Esophagus (tissue), 2 donors: ENCODE measurements around the gene RAB36. TPM values are rescaled to one million over a fixed set of nuclear protein-coding genes. Genes with fewer than 3 reads are reported as not detected.
"Not testable (repeated sequence)": the region's sequence is repeated elsewhere in the genome, so short reads cannot be mapped to it uniquely, and the experiment has no call there.

Experiments
- H3K27ac ChIP-seq, 2 donors: one replicate each; pipeline ENCODE4 v1.5.1; 2013; ENCODE audit warnings: low read depth in 2 of 2, mild to moderate bottlenecking in 2 of 2, inconsistent platforms in 1 of 2, low read length in 1 of 2, moderate library complexity in 1 of 2
- H3K27me3 ChIP-seq, 2 donors: one replicate each; pipeline ENCODE4 v1.6.1; 2013; ENCODE audit warnings: low read length in 2 of 2, control low read depth in 1 of 2, mild to moderate bottlenecking in 1 of 2; ENCODE audit not compliant: insufficient read depth in 2 of 2, control insufficient read depth in 1 of 2
- H3K36me3 ChIP-seq, 2 donors: one replicate each; pipeline ENCODE4 v1.6.1; 2013; ENCODE audit warnings: low read length in 1 of 2; ENCODE audit not compliant: control insufficient read depth in 2 of 2, insufficient read depth in 2 of 2
- H3K4me1 ChIP-seq, 2 donors: one replicate each; pipeline ENCODE4 v1.6.1; 2013; ENCODE audit warnings: low read length in 1 of 2; ENCODE audit not compliant: control insufficient read depth in 2 of 2, insufficient read depth in 2 of 2
- H3K4me3 ChIP-seq, 2 donors: one replicate each; pipeline ENCODE4 v1.5.1; 2013; ENCODE audit warnings: low read length in 2 of 2, mild to moderate bottlenecking in 2 of 2, low read depth in 1 of 2, moderate library complexity in 1 of 2
- H3K9me3 ChIP-seq, 2 donors: one replicate each; pipeline ENCODE4 v1.6.1; 2013; ENCODE audit warnings: mild to moderate bottlenecking in 2 of 2, low read depth in 1 of 2, low read length in 1 of 2, moderate library complexity in 1 of 2; ENCODE audit not compliant: control insufficient read depth in 2 of 2, insufficient read depth in 1 of 2
- WGBS, 2 donors: extraction: QIAGEN DNeasy Blood & Tissue Kit; methylation state at CpG; one replicate each; pipeline ENCODE4 v1.1.7; 2013; 5-methylcytosine and 5-hydroxymethylcytosine counted together
- polyA plus RNA-seq, 2 donors: library from polyadenylated mRNA; stranded (reverse); fragments of 200-250 nt; gene quantifications; one replicate each; pipeline ENCODE4 v1.2.3, GENCODE V29; 2013
- donor health status: healthy with polysubstance abuse.
- donor health status: Bipolar disorder and iron deficiency.

RAB36 gene
- polyA plus RNA-seq, 2 donors, result 1.6 to 1.7 TPM

DNA sequence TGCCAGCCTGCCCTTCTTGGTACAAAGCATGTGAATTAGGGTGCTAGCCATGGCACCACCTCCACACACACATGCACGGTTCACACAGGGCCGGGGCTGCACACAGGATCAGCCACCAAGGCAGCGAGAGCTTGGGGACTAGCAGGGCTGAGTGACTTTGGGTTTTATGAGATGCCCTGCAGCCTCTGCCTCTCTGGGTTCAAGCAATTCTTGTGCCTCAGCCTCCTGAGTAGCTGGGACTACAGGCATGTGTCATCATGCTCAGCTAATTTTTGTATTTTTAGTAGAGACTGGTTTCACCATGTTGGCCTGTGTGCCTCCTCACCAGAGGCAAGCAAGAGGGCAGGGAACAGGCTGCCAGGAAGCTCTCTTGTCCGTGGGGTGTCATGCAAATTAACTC lies 8.3 kb upstream of the RAB36 start:
- not testable (repeated sequence) for H3K9me3 ChIP-seq, H3K27me3 ChIP-seq, H3K4me1 ChIP-seq, H3K36me3 ChIP-seq, H3K4me3 ChIP-seq, H3K27ac ChIP-seq
- 60 to 68% methylated on average over 4 of the region's 4 CpGs for WGBS, 2 donors

DNA sequence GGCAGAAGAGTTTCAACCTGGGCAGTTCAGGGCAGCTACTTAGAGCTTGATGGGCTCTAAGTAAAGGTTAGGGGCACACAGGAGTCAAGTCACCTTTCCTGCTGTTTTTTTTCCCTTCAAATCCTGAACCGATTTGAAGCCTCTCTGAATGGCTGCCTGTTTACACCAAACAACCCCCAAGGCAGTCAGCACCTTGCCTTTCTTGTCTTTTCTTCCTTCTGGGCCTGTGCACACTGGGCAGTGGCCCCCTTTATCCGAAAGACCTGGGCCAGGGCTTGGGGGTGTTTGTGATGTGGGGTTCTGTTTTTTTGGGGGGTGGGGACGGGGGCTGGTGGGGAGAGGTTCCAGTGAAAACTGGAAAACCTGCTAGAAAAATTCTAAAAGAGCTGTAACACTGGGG lies 7.8 kb upstream of the RAB36 start:
- 39 to 52% methylated on average over 3 of the region's 3 CpGs for WGBS, 2 donors
- peaks cover 2 to 3% of the 10 kb centered on the region in 2 donors for H3K4me1 ChIP-seq
- no peaks in the 10 kb centered on the region for H3K9me3 ChIP-seq
- peak overlapping the region; percentile 39 to 64 for H3K27ac ChIP-seq
- no peaks in the 10 kb centered on the region for H3K27me3 ChIP-seq
- H3K36me3 ChIP-seq, result no peaks in the 10 kb centered on the region
- no peak overlapping the region for H3K4me3 ChIP-seq

DNA sequence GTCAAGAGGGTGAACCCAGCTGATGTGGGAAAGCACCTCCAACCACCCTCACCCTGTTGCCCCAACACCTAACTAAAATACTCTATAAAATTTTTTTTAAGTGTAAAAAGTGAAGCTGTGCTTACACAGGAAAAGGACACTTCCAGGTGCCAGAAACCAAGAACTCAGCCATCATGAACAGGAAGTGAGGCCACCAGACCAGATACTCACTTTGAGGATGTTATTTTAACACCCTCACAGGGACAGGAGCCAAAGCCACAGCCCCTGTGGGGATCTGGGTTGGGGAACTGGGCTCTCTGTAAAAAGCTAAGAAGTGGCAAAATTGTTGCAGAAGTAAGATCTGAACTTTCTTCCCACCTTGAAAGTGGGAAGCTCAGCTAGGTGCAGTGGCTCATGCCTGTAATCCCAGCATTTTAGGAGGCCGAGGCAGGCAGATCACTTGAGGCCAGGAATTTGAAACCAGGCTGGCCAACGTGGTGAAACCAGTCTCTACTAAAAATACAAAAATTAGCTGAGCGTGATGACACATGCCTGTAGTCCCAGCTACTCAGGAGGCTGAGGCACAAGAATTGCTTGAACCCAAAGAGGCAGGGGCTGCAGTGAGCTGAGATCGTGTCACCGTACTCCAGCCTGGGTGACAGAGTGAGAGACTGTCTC lies 7.2 kb upstream of the RAB36 start:
- Histone ChIP-seq H3K27me3 (no peaks in the 10 kb centered on the region), H3K27ac (peak overlapping the region; percentile 64), H3K4me3 (no peak overlapping the region), H3K4me1 (peaks cover 4% of the 10 kb centered on the region in 2 donors), H3K9me3 (no peaks in the 10 kb centered on the region), H3K36me3 (no peaks in the 10 kb centered on the region)
- 39 to 54% methylated on average over 5 of the region's 5 CpGs for WGBS, 2 donors

DNA sequence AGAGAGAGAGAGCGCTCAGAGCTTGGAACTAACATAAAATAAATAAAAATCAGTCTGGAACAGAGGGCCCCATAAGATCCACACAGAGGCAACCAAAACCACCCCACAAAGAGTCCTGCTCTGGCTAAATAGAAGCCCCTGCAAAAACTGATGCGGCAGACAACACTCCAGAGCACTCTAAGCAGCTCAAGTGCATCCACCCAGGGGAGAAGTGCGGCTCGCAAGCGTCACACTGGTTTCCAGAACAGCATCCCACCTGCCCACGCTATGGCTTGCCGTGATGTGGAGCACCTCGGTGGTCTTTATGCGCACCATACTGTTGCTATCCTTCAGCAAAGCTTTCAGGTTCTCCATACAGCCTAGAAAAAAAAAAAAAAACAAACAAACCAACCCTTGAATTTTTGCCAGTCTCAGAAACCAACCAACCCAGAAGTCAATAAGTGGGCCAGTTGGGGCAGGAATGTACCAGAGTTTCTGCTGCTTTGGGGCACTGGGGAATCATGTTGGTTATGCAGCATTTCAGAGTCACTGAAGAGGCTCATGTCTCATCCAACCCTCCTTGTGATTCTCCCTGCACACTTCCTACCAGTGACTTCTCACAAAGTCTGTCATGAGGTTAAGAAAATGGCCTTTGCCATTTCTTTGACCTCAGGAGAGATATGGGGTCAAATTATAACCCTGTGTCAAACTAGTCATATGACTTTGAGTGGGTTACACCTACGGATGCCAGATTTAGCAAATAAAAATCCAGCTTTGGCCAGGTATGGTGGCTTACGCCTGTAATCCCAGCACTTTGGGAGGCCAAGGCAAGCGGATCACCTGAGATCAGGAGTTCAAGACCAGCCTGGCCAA lies 6.5 kb upstream of the RAB36 start:
- 59 to 73% methylated on average over 12 of the region's 12 CpGs for WGBS, 2 donors
- Histone ChIP-seq H3K27ac (peak overlapping the region; percentile 64 to 73), H3K27me3 (no peaks in the 10 kb centered on the region), H3K4me1 (peaks cover 4% of the 10 kb centered on the region in 2 donors), H3K4me3 (no peak overlapping the region), H3K36me3 (no peaks in the 10 kb centered on the region), H3K9me3 (no peaks in the 10 kb centered on the region)

DNA sequence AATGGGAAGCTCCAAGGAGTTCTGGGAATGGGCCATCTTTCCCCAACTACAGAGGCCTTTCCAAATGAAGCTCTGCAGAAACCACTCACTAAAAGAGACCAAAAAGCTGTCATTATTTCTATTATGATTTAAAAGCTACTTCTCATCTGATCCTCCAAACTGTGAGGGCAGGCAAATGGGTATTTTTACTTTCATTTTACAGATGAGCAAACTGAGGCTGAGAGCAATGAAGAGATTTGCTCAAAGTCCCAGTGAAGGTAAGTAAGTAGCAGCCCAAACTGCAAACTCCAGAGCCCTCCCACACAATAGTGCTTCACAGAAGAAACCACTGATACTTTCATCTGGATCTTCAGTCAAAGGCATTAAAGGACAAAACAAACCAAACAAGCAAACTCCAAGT lies 4.9 kb upstream of the RAB36 start:
- Histone ChIP-seq H3K27me3 (no peaks in the 10 kb centered on the region), H3K27ac (no peak overlapping the region), H3K4me3 (no peak overlapping the region), H3K36me3 (no peaks in the 10 kb centered on the region), H3K4me1 (peaks cover 4 to 7% of the 10 kb centered on the region in 2 donors), H3K9me3 (no peaks in the 10 kb centered on the region)

DNA sequence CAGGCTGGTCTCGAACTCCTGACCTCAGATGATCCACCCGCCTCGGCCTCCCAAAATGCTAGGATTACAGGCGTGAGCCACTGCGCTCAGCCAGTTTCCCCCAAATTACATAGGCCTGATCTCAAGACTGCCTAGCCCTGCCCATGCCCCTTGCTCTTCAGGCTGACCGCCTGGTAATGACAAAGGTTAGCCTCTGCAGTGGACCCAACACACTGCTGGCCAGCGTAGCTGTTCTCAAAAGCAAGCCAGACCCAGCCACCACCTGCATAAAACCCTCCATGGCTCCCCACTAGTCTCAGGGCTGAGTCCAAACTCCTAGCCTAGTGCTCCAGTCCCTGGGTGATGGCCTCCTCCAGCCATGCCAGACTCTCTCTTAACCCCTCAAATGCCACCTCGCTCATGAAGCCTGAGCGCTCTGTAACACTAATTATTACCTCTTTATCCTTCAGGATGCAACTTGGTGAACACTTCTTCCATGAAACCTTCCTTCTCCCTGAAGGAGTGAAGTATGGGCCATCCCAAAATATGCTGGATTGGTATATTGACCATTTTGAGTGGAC lies 2.7 kb upstream of the RAB36 start:
- Histone ChIP-seq H3K36me3 (no peaks in the 10 kb centered on the region), H3K27ac (no peak overlapping the region), H3K9me3 (no peaks in the 10 kb centered on the region), H3K27me3 (no peaks in the 10 kb centered on the region), H3K4me1 (peaks cover 8 to 9% of the 10 kb centered on the region in 2 donors), H3K4me3 (no peak overlapping the region)
- 69 to 76% methylated on average over 8 to 9 of the region's 9 CpGs for WGBS, 2 donors

DNA sequence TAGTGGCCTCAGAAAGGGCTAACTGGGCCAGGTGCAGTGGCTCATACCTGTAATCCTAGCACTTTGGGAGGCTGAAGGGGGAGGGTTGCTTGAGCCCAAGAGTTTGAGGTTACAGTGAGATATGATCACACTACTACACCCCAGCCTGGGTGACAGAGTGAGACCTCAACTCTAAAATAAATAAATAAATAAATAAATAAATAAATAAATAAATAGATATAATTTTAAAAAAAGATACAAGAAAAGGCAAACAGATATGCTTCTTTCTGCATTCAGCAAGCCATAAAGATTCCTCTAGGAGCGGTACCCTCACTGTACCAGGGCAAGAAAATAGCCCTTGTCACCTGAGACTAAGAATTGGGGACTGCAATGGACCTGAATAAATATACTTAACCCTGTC lies 2.2 kb upstream of the RAB36 start:
- H3K4me3 ChIP-seq, result no peak overlapping the region
- H3K27ac ChIP-seq, result no peak overlapping the region
- H3K36me3 ChIP-seq, result no peaks in the 10 kb centered on the region
- H3K9me3 ChIP-seq, result no peaks in the 10 kb centered on the region
- peaks cover 8 to 9% of the 10 kb centered on the region in 2 donors for H3K4me1 ChIP-seq
- WGBS, 2 donors, result 100% methylated on average over 1 of the region's 1 CpG
- no peaks in the 10 kb centered on the region for H3K27me3 ChIP-seq

DNA sequence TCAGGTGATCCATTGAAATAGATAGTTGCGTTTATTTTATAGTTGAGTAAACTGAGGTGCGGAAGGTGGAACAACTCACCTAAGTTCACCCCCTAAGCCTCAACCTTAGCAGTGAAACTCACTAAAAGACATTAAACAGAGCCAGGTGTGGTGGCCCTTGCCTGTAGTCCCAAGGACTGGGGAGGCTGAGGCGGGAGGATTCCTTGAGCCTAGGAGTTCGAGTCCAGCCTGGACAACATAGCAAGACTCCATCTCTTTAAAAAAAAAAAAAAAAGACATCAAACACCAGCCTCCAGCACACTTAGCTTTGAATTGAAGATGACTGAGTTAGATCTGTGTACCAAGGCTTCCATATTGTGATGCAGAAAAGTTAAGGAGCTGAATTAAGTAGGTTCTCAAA lies 845 bp upstream of the RAB36 start:
- Histone ChIP-seq H3K27ac (peak overlapping the region in 1 of 2 donors; percentile 23), H3K4me3 (no peak overlapping the region), H3K4me1 (peaks cover 8 to 9% of the 10 kb centered on the region in 2 donors), H3K36me3 (no peaks in the 10 kb centered on the region), H3K9me3 (no peaks in the 10 kb centered on the region), H3K27me3 (no peaks in the 10 kb centered on the region)
- 91 to 94% methylated on average over 4 of the region's 4 CpGs for WGBS, 2 donors

DNA sequence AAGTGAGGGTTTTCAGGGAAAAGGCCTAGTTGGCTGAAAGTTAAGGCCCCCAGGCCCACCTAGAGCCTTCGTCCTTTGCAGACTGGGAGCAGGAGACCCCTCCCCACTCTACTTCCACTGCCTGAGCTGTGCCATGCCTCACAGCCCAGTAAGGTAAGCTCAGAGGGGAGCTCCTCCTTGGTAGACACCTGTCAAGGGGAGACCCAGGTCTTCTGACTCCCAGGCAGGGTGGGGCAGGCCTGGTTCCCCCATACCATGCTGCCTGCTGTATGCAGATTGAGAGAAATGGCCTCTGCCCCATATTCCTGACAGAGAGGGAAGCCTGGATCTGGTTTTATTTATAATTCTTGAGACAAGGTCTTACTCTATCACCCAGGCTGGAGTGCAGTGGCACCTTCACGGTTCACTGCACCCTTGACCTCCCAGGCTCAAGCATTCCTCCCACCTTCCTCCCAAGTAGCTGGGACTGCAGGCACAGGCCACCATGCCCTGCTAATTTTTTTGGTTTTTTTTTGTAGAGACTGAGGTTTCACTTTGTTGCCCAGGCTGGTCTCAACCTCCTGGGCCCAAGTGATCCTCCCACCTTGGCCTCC lies 697 bp downstream of the RAB36 start:
- H3K9me3 ChIP-seq, result no peaks in the 10 kb centered on the region
- H3K36me3 ChIP-seq, result no peaks in the 10 kb centered on the region
- 69 to 82% methylated on average over 2 of the region's 2 CpGs for WGBS, 2 donors

More for the DNA sequence above, 697 bp downstream of the RAB36 start:
- H3K27ac ChIP-seq, result peak overlapping the region; percentile 56 to 58
- peak overlapping the region; percentile 42 to 45 for H3K4me3 ChIP-seq
- no peaks in the 10 kb centered on the region for H3K27me3 ChIP-seq
- peaks cover 9 to 10% of the 10 kb centered on the region in 2 donors for H3K4me1 ChIP-seq
